Measurements from ENCODE around the gene TMED10.
A peak's percentile ranks its signal among the peaks of the same experiment; 100 is the strongest.
"Not testable (repeated sequence)": the region's sequence is repeated elsewhere in the genome, so short reads cannot be mapped to it uniquely, and the experiment has no call there.

TMED10 gene

DNA sequence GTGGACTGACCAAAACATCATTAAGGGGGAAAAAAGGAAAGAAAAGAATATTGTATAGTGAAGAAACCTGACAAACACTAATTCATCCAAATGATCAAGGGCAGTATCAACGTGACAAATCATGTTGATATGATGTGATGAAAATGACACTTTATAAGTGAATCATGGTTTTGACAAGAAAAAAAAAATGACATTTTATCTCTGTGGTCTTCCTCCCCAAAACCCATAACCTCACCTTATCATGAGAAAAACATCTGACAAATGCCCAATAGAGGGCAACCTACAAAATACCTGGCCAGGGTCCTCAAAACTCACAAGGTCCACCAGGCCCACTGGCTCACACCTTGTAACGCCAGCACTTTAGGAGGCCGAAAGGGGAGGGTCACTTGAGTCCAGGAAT is 13.8 kb downstream of the TMED10 start:
- DNase-seq (ENCODE audit: low spot score in 2 of 2): no peak
- peaks cover 6% of the 10 kb centered on the region; the same call in 1 of the 2 replicates for H3K4me1 ChIP-seq
- in situ Hi-C loops (cut with MboI; ENCODE audit: low sequenced_read_pairs): no loop called here
- no peaks in the 10 kb centered on the region for H3K36me3 ChIP-seq (replicated peaks)
- H3K4me3 ChIP-seq: no peak overlapping the region
- H3K27me3 ChIP-seq (ENCODE audit: low read depth): no peaks in the 10 kb centered on the region
- no peaks in the 10 kb centered on the region for H3K9me3 ChIP-seq

DNA sequence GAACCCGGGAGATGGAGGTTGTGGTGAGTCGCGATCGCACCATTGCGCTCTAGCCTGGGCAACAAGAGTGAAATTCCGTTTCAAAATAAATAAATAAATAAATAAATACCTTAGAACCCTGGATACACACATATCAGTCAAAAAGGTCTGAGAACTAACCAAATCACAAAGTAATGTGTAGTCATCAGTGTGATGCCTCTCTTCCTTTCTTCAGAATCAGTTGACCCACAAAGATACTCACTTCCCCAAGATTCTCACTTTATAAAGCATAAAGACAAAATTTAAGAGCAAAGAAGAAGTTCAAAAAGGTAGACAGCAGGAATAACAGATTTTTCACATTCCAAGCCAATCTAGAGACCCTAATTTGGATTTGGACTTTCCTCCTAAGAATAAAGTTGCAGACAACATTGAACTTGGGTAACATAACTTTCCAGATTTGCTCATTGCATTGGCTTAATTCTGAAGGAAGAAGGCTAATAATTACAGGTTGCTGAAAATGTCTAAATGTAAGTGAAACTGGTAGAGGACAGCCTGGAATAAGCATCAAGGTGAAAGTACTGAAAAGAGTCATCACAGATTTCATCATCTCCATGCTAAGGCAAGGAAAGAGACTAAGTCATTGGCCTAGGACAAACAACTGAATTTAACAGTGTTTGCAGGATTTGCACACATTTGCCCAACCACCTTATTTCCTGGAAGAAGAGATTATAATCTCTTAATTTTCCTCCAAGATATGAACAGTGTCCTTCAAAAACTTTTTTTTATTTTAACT is 17.4 kb downstream of the TMED10 start:
- no peaks in the 10 kb centered on the region for H3K9me3 ChIP-seq
- H3K27me3 ChIP-seq (ENCODE audit: low read depth): no peaks in the 10 kb centered on the region
- H3K4me3 ChIP-seq: no peak overlapping the region
- H3K4me1 ChIP-seq: peaks cover 13% of the 10 kb centered on the region; the same call in 1 of the 2 replicates
- no peaks in the 10 kb centered on the region for H3K36me3 ChIP-seq (replicated peaks)
- in situ Hi-C loops (cut with MboI; ENCODE audit: low sequenced_read_pairs): no loop called here
- no peak for DNase-seq (ENCODE audit: low spot score in 2 of 2)

DNA sequence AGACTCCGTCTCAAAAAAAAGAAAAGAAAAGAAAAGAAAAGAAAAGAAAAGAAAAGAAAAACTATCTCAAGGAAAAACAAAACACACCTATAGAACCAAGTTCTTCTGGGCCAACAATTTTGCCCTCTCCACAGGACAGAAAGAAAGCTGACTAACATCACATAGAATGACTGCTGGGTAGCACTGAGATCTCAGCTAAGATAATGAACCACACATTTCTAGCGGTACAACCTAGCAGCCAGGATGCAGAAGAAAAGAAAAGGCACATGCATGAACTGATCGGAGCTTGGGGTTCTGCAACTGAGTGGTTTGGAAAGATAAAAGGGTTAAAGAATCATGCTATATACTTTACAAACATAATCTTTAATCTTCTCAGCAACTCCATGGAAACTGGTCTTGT is 19.5 kb downstream of the TMED10 start:
- H3K4me1 ChIP-seq: peaks cover 23% of the 10 kb centered on the region
- no peaks in the 10 kb centered on the region for H3K9me3 ChIP-seq
- no peak for DNase-seq (ENCODE audit: low spot score in 2 of 2)
- H3K4me3 ChIP-seq: no peak overlapping the region
- in situ Hi-C loops (cut with MboI; ENCODE audit: low sequenced_read_pairs): no loop called here
- no peaks in the 10 kb centered on the region for H3K27me3 ChIP-seq (ENCODE audit: low read depth)
- peaks cover 3% of the 10 kb centered on the region for H3K36me3 ChIP-seq (replicated peaks)

DNA sequence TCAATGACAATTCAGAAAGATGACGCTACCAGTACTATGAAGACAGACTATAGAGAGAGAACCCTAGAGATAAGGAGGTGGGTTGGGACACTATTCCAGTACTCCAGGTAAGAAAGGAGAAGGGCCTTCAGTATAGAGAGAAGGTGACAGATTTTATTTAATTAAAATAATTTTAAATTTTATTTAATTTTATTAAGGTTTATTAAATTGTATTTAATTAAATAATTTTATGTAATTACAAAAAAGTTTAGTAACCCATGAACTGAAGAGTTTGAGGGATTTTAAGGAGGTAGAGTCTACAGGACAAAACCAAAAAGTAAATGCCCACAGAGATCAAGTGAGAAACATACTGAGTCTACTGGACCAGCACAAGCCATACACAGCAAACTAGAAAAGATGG is 20.3 kb downstream of the TMED10 start:
- peaks cover 23% of the 10 kb centered on the region for H3K4me1 ChIP-seq
- no peaks in the 10 kb centered on the region for H3K27me3 ChIP-seq (ENCODE audit: low read depth)
- no peak overlapping the region for H3K4me3 ChIP-seq
- no peak for DNase-seq (ENCODE audit: low spot score in 2 of 2)
- H3K36me3 ChIP-seq (replicated peaks): peaks cover 8% of the 10 kb centered on the region
- no peaks in the 10 kb centered on the region for H3K9me3 ChIP-seq
- in situ Hi-C loops (cut with MboI; ENCODE audit: low sequenced_read_pairs): no loop called here

DNA sequence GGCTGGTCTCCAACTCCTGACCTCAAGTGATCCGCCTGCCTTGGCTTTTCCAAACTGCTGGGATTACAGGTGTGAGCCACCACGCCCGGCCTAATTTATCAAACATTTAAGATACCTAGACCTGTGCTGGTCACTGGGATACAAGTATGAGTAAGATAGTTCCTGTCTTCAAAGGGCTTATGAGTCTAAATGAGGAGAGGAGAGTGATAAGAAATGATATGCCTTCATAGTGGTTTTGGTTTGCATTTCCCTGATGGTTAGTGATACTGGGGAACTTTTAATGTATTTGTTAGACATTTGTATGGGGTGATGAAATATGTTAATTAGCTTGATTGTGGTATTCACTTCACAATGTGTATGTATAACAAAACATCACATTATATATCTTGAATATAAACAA is 21.2 kb downstream of the TMED10 start:
- Histone ChIP-seq H3K27me3 (ENCODE audit: low read depth) (no peaks in the 10 kb centered on the region), H3K4me1 (peaks cover 23% of the 10 kb centered on the region), H3K4me3 (no peak overlapping the region), H3K9me3 (no peaks in the 10 kb centered on the region), H3K36me3 (replicated peaks) (peaks cover 8% of the 10 kb centered on the region)
- in situ Hi-C loops (cut with MboI; ENCODE audit: low sequenced_read_pairs): no loop called here
- DNase-seq (ENCODE audit: low spot score in 2 of 2): no peak

DNA sequence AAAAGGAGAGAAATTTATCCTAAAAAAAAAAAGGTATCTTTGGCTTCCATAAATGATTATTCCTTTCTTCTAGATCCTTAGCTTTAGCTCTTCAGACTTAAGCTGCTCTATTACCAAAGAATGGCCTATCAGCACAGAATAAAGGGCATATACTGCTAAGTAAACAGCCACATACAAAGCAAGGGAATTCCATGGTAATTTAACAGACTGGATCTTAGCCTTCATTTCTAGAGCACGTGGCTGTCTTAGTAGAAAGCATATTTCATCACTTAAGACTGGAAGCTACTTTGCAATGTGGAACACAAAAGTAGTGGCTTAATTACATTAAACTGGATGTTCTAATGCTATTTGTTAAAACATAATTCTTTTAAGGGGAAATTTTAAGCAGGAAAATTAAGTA is 23.1 kb downstream of the TMED10 start:
- peaks cover 11% of the 10 kb centered on the region for H3K36me3 ChIP-seq (replicated peaks)
- DNase-seq (ENCODE audit: low spot score in 2 of 2): peak; percentile 24 to 95
- H3K4me3 ChIP-seq: no peak overlapping the region
- H3K4me1 ChIP-seq: peaks cover 17% of the 10 kb centered on the region
- H3K9me3 ChIP-seq: no peaks in the 10 kb centered on the region
- in situ Hi-C loops (cut with MboI; ENCODE audit: low sequenced_read_pairs): no loop called here
- no peaks in the 10 kb centered on the region for H3K27me3 ChIP-seq (ENCODE audit: low read depth)

DNA sequence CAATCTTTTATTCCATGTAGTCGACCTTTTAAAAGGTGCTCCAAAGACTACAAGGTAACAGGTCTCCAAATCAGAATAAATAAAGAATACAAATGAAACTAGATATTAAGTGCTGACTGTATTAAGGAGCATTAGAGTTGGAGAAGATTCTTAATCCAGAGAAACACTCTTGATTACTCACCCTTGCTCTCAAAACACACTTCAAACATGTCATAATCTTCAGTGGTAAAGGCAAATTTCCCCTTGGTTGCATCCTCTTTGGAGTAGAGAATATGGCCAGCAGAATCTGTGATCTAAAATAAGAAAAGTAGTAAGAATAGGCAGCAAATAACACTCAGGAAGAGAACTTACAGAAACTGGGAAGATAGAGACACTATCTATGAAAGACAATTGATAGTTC is 24.6 kb downstream of the TMED10 start:
- Histone ChIP-seq H3K36me3 (replicated peaks) (peaks cover 11% of the 10 kb centered on the region), H3K9me3 (no peaks in the 10 kb centered on the region), H3K4me1 (peaks cover 17% of the 10 kb centered on the region), H3K27me3 (ENCODE audit: low read depth) (no peaks in the 10 kb centered on the region), H3K4me3 (no peak overlapping the region)
- in situ Hi-C loops (cut with MboI; ENCODE audit: low sequenced_read_pairs): no loop called here
- no peak for DNase-seq (ENCODE audit: low spot score in 2 of 2)

DNA sequence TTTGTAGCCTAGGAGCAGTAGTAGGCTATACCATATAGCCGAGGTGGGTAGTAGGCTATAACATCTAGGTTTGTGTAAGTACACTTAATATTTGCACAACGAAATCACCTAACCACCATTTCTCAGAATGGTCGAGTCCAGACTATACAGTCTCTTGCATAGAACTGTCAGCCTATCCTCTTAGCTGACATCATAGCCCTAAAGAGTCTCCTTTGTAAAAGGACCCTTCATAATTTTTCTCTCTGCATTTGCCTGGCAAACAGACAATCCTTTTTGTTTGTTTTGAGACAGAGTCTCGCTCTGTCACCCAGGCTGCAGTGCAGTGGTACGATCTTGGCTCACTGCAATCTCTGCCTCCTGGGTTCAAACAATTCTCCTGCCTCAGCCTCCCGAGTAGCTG is 25.8 kb downstream of the TMED10 start:
- DNase-seq (ENCODE audit: low spot score in 2 of 2); H3K27me3 ChIP-seq (ENCODE audit: low read depth); H3K4me3 ChIP-seq; in situ Hi-C loops (cut with MboI; ENCODE audit: low sequenced_read_pairs); H3K9me3 ChIP-seq: not testable (repeated sequence)
- H3K36me3 ChIP-seq (replicated peaks): peaks cover 19% of the 10 kb centered on the region
- H3K4me1 ChIP-seq: peaks cover 16% of the 10 kb centered on the region

DNA sequence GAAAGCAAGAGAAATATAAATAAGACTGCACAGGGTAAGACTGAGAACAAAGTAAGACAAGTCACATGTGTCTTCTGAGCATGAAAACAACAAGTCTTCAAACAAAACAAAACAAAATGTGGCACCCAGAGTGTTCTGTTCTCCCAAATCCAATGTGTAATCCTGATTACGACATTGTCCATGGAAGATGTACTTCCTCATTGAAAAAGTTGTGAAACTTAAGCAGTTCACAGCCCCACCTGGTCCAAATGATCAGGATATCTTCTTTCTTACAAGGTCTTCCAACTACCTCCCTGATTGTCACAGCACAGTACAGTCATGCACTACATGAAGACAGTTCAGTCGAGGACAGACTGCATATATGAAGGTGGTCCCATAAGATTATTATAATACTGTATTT is 26.3 kb downstream of the TMED10 start:
- peaks cover 19% of the 10 kb centered on the region for H3K36me3 ChIP-seq (replicated peaks)
- H3K27me3 ChIP-seq (ENCODE audit: low read depth): no peaks in the 10 kb centered on the region
- H3K4me3 ChIP-seq: no peak overlapping the region
- H3K4me1 ChIP-seq: peaks cover 11% of the 10 kb centered on the region
- in situ Hi-C loops (cut with MboI; ENCODE audit: low sequenced_read_pairs): no loop called here
- no peak for DNase-seq (ENCODE audit: low spot score in 2 of 2)
- H3K9me3 ChIP-seq: no peaks in the 10 kb centered on the region

DNA sequence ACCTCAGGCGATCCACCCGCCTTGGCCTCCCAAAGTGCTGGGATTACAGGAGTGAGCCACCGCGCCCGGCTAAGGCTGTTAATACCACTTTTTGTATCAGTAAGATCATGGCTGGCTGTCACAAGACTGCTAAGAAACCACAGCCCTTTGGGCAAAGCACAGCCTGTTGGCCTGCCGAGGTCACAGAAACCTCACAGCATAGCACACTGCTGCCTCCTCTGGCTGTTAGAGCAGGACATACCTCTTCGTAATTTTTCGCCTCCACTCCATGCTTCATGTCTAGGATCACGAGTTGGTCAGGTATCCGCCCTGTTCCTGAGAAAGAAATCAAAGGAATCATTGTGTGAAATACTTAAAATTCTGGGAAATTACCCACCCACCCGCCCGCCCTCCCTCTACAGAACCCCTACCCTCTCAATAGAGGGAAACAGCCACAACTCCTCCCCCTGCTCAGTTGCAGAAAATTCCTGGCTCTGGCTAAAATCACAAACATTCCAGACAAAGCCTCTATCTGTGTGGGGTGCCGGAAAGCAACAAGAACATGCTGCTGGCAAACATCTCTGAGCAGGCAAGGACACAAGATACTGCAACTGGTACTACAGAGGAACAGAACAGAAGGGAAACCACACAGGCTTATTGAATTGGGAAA is 28.9 kb downstream of the TMED10 start:
- DNase-seq (ENCODE audit: low spot score in 2 of 2): no peak
- peaks cover 22% of the 10 kb centered on the region for H3K36me3 ChIP-seq (replicated peaks)
- in situ Hi-C loops (cut with MboI; ENCODE audit: low sequenced_read_pairs): loop anchor here (25.0 kb wide), 1 partner anchor 515 kb away; the partner anchor contains the start of genes ERG28 and TTLL5
- no peak overlapping the region for H3K4me3 ChIP-seq
- H3K4me1 ChIP-seq: peaks cover 2% of the 10 kb centered on the region
- no peaks in the 10 kb centered on the region for H3K9me3 ChIP-seq
- H3K27me3 ChIP-seq (ENCODE audit: low read depth): no peaks in the 10 kb centered on the region

DNA sequence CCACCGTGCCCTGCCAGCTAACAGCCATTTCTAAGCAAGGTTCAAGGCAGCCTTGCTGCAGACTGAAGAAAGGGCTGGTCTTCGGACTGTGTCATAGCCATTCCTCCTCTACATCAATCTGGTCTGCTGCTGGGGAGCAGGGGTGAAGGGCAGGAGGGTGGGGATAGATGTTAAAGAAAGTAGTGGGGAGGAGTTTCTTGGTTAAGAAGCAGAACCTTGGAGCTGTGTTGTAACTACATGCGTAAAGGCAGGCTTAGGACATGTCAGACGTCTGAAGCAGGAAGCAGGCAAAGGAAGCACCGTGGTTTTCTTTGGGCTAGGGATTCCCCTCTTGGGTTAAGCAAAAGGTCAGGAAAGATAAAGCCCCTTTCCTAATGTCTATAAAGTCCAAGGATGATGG is 31.5 kb downstream of the TMED10 start:
- Histone ChIP-seq H3K9me3 (no peaks in the 10 kb centered on the region), H3K4me1 (no peaks in the 10 kb centered on the region), H3K27me3 (ENCODE audit: low read depth) (no peaks in the 10 kb centered on the region), H3K4me3 (no peak overlapping the region), H3K36me3 (replicated peaks) (peaks cover 14% of the 10 kb centered on the region)
- in situ Hi-C loops (cut with MboI; ENCODE audit: low sequenced_read_pairs): loop anchor here (25.0 kb wide), 1 partner anchor 517 kb away; the partner anchor contains the start of genes ERG28 and TTLL5
- DNase-seq (ENCODE audit: low spot score in 2 of 2): no peak

DNA sequence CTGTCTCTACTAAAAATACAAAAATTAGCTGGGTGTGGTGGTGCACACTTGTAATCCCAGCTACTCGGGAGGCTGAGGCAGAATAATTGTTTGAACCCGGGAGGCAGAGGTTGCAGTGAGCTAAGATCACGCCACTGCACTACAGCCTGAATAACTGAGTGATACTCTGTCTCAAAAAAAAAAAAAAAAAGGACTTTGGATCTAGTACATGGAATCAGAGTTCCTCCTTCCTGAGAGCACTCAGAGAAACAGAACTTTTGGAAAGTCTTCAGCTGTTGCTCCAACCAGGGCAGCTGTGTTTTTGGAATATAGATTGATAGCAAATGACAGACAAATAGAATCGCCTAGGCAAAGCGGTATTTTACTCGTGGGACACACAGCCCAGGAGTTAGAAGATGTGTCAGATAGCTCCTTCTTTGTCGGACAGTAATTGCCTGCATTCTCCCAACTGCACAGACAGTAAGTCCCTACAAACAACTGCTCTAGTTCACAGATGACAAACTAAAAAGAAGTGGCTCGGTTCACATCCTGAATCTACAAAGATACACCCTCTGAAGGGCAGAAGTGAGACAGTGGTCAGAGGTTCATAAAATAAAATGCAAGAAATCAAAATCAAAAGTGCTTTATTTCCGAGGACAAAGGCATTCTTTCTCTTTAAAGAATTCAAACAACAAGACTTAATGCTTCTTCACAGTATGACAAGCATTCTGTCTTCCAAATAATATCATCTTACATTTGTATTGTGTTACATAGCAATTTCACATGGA is 32.5 kb downstream of the TMED10 start:
- H3K27me3 ChIP-seq (ENCODE audit: low read depth): no peaks in the 10 kb centered on the region
- in situ Hi-C loops (cut with MboI; ENCODE audit: low sequenced_read_pairs): loop anchor here (25.0 kb wide), 1 partner anchor 518 kb away; the partner anchor contains the start of genes ERG28 and TTLL5
- H3K9me3 ChIP-seq: no peaks in the 10 kb centered on the region
- H3K4me1 ChIP-seq: peaks cover 2% of the 10 kb centered on the region
- H3K4me3 ChIP-seq: no peak overlapping the region
- peaks cover 14% of the 10 kb centered on the region for H3K36me3 ChIP-seq (replicated peaks)
- DNase-seq (ENCODE audit: low spot score in 2 of 2): no peak

DNA sequence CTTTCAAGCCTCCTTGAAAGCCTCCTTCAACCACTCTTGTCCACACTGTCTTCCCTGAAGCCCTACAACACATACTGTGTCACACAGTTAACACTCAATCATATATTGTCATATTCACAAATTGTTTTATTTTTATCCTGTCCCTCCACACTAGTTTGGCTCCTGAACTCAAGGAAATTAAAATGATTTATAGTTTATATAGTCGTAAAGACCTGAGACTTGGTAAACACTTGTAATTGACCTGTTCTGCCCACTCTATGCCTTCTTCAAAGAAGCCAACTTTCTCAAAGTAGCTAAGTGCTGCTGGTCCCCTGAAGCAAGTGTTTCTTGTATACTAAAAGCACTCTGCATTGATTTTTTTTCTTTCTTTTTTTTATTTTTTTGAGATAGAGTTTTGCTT is 33.9 kb downstream of the TMED10 start:
- Histone ChIP-seq H3K4me3 (no peak overlapping the region), H3K27me3 (ENCODE audit: low read depth) (no peaks in the 10 kb centered on the region), H3K4me1 (peaks cover 15% of the 10 kb centered on the region), H3K9me3 (no peaks in the 10 kb centered on the region), H3K36me3 (replicated peaks) (peaks cover 12% of the 10 kb centered on the region)
- DNase-seq (ENCODE audit: low spot score in 2 of 2): no peak
- in situ Hi-C loops (cut with MboI; ENCODE audit: low sequenced_read_pairs): loop anchor here (25.0 kb wide), 1 partner anchor 520 kb away; the partner anchor contains the start of genes ERG28 and TTLL5

Measured in HAP-1 (cell line).